Measurements from ENCODE around the gene OR2B6. TPM values are rescaled to one million over a fixed set of nuclear protein-coding genes. Genes with fewer than 3 reads are reported as not detected.

The OR2B6 gene
- total RNA-seq, 4 donors from 2014 or later, result not detected

- Histone ChIP-seq H3K27me3 (no peaks in the 10 kb centered on the region), H3K4me3 (no peak overlapping the region), H3K4me1 (no peaks in the 10 kb centered on the region), H3K9me3 (no peaks in the 10 kb centered on the region), H3K36me3 (no peaks in the 10 kb centered on the region), H3K27ac (no peak overlapping the region)
- TF ChIP-seq POLR2A (IDR thresholded peaks at IDR 0.05) (no peak), CTCF (IDR thresholded peaks at IDR 0.05) (no peak)
- no peak for DNase-seq
Measured at GRCh38 chr6:27962506-27962905, 5.5 kb downstream of the OR2B6 start.

- DNase-seq, result no peak
- H3K9me3 ChIP-seq, result no peaks in the 10 kb centered on the region
Measured at GRCh38 chr6:27966044-27966443, 9.0 kb downstream of the OR2B6 start.

GRCh38 chr6:27966816-27967426 lies 9.9 kb downstream of the OR2B6 start:
- TF ChIP-seq CTCF (IDR thresholded peaks at IDR 0.05), result no peak
- TF ChIP-seq POLR2A (IDR thresholded peaks at IDR 0.05), result no peak
- no peak for DNase-seq
- Histone ChIP-seq H3K36me3 (no peaks in the 10 kb centered on the region), H3K27ac (no peak overlapping the region), H3K4me1 (no peaks in the 10 kb centered on the region), H3K4me3 (no peak overlapping the region), H3K9me3 (no peaks in the 10 kb centered on the region), H3K27me3 (no peaks in the 10 kb centered on the region)

More at GRCh38 chr6:27966044-27966443, 9.0 kb downstream of the OR2B6 start:
- H3K27ac ChIP-seq, result no peak overlapping the region
- no peaks in the 10 kb centered on the region for H3K27me3 ChIP-seq
- H3K36me3 ChIP-seq, result no peaks in the 10 kb centered on the region
- H3K4me3 ChIP-seq, result no peak overlapping the region
- no peaks in the 10 kb centered on the region for H3K4me1 ChIP-seq
- no peak for TF ChIP-seq POLR2A (IDR thresholded peaks at IDR 0.05)
- no peak for TF ChIP-seq CTCF (IDR thresholded peaks at IDR 0.05)

- no peaks in the 10 kb centered on the region for H3K27me3 ChIP-seq
Measured at GRCh38 chr6:27970444-27970843, 13.4 kb downstream of the OR2B6 start.

GRCh38 chr6:27972750-27973149 lies 15.7 kb downstream of the OR2B6 start:
- TF ChIP-seq CTCF (IDR thresholded peaks at IDR 0.05), result no peak
- TF ChIP-seq POLR2A (IDR thresholded peaks at IDR 0.05), result no peak
- H3K9me3 ChIP-seq, result no peaks in the 10 kb centered on the region
- H3K27ac ChIP-seq, result no peak overlapping the region
- no peak overlapping the region for H3K4me3 ChIP-seq
- no peak for DNase-seq
- H3K36me3 ChIP-seq, result no peaks in the 10 kb centered on the region
- H3K4me1 ChIP-seq, result no peaks in the 10 kb centered on the region
- no peaks in the 10 kb centered on the region for H3K27me3 ChIP-seq

More at GRCh38 chr6:27970444-27970843, 13.4 kb downstream of the OR2B6 start:
- Histone ChIP-seq H3K27ac (no peak overlapping the region), H3K4me1 (no peaks in the 10 kb centered on the region), H3K9me3 (no peaks in the 10 kb centered on the region), H3K36me3 (no peaks in the 10 kb centered on the region), H3K4me3 (no peak overlapping the region)
- TF ChIP-seq CTCF (IDR thresholded peaks at IDR 0.05) (no peak), POLR2A (IDR thresholded peaks at IDR 0.05) (no peak)
- DNase-seq, result no peak

GRCh38 chr6:27977387-27977786 lies 20.3 kb downstream of the OR2B6 start:
- Histone ChIP-seq H3K9me3 (no peaks in the 10 kb centered on the region), H3K4me3 (no peak overlapping the region), H3K36me3 (no peaks in the 10 kb centered on the region), H3K27ac (no peak overlapping the region), H3K27me3 (no peaks in the 10 kb centered on the region), H3K4me1 (no peaks in the 10 kb centered on the region)
- no peak for DNase-seq
- no peak for TF ChIP-seq CTCF (IDR thresholded peaks at IDR 0.05)
- TF ChIP-seq POLR2A (IDR thresholded peaks at IDR 0.05), result no peak

All from Peyer's patch (tissue), 4 donors.